Measurements from ENCODE around the gene FAM50A. TPM values are rescaled to one million over a fixed set of nuclear protein-coding genes. Genes with fewer than 3 reads are reported as not detected.

Gene FAM50A
- total RNA-seq, 2 donors from 2014 or later, result 58.1 to 58.6 TPM

- no peak for ATAC-seq
- peaks cover 7% of the 10 kb centered on the region for H3K36me3 Mint-ChIP-seq (ENCODE audit: low read depth)
- no peaks in the 10 kb centered on the region for H3K27me3 Mint-ChIP-seq
- H3K4me1 Mint-ChIP-seq, result peaks cover 12% of the 10 kb centered on the region
- no peaks in the 10 kb centered on the region for H3K9me3 ChIP-seq (ENCODE audit: control insufficient read depth, low read length, poor library complexity, severe bottlenecking)
- H3K4me3 Mint-ChIP-seq, result no peak overlapping the region
- no peak for DNase-seq
- no peak overlapping the region for H3K27ac Mint-ChIP-seq
Measured at GRCh38 chrX:154403192-154403591, 40.7 kb upstream of the FAM50A start.

GRCh38 chrX:154403858-154404257 is 40.1 kb upstream of the FAM50A start:
- peaks cover 3% of the 10 kb centered on the region for H3K36me3 Mint-ChIP-seq (ENCODE audit: low read depth)
- ATAC-seq, result no peak
- H3K27ac Mint-ChIP-seq, result no peak overlapping the region
- H3K4me3 Mint-ChIP-seq, result no peak overlapping the region
- no peaks in the 10 kb centered on the region for H3K27me3 Mint-ChIP-seq
- peaks cover 9% of the 10 kb centered on the region for H3K4me1 Mint-ChIP-seq
- H3K9me3 ChIP-seq (ENCODE audit: control insufficient read depth, low read length, poor library complexity, severe bottlenecking), result no peaks in the 10 kb centered on the region
- DNase-seq, result no peak

GRCh38 chrX:154404625-154405192 is 39.2 kb upstream of the FAM50A start:
- Mint-ChIP-seq H3K36me3 (ENCODE audit: low read depth) (peaks cover under 1% of the 10 kb centered on the region), H3K4me1 (peaks cover 6% of the 10 kb centered on the region), H3K27ac (no peak overlapping the region), H3K4me3 (no peak overlapping the region), H3K27me3 (no peaks in the 10 kb centered on the region)
- no peaks in the 10 kb centered on the region for H3K9me3 ChIP-seq (ENCODE audit: control insufficient read depth, low read length, poor library complexity, severe bottlenecking)
- DNase-seq (no peak), ATAC-seq (no peak)

GRCh38 chrX:154408659-154409221 is 35.2 kb upstream of the FAM50A start:
- ATAC-seq, result no peak
- no peaks in the 10 kb centered on the region for H3K9me3 ChIP-seq (ENCODE audit: control insufficient read depth, low read length, poor library complexity, severe bottlenecking)
- peaks cover 7% of the 10 kb centered on the region for H3K4me1 Mint-ChIP-seq
- no peaks in the 10 kb centered on the region for H3K27me3 Mint-ChIP-seq
- H3K27ac Mint-ChIP-seq, result no peak overlapping the region
- no peak for DNase-seq
- peak overlapping the region; percentile 39 for H3K4me3 Mint-ChIP-seq
- H3K36me3 Mint-ChIP-seq (ENCODE audit: low read depth), result no peaks in the 10 kb centered on the region

- Mint-ChIP-seq H3K27ac (no peak within 1 kb of the TSS), H3K4me3 (peak within 1 kb of the TSS; percentile 60), H3K36me3 (ENCODE audit: low read depth) (no peaks in the 10 kb centered on the region), H3K27me3 (no peaks in the 10 kb centered on the region), H3K4me1 (peaks cover 7% of the 10 kb centered on the region)
- no peaks in the 10 kb centered on the region for H3K9me3 ChIP-seq (ENCODE audit: control insufficient read depth, low read length, poor library complexity, severe bottlenecking)
- ATAC-seq (no peak), DNase-seq (peak in 1 of 3 donors; percentile 10)
Measured at GRCh38 chrX:154409222-154409871, 34.6 kb upstream of the FAM50A start, which contains the start of gene DNASE1L1. Gene DNASE1L1 (minus strand): TSS chrX:154409254. CDS start chrX:154405568, 3,686 bp downstream.

GRCh38 chrX:154411981-154412340 is 32.0 kb upstream of the FAM50A start:
- H3K4me1 Mint-ChIP-seq, result peaks cover 7% of the 10 kb centered on the region
- H3K27ac Mint-ChIP-seq, result peak overlapping the region; percentile 79
- no peaks in the 10 kb centered on the region for H3K9me3 ChIP-seq (ENCODE audit: control insufficient read depth, low read length, poor library complexity, severe bottlenecking)
- H3K4me3 Mint-ChIP-seq, result peak overlapping the region; percentile 82
- H3K36me3 Mint-ChIP-seq (ENCODE audit: low read depth), result no peaks in the 10 kb centered on the region
- peak in 2 of 3 donors; percentile 20 to 21 for DNase-seq
- ATAC-seq, result peak; percentile 63
- H3K27me3 Mint-ChIP-seq, result no peaks in the 10 kb centered on the region

GRCh38 chrX:154412468-154412867 is 31.5 kb upstream of the FAM50A start:
- Mint-ChIP-seq H3K27me3 (no peaks in the 10 kb centered on the region), H3K27ac (peak overlapping the region; percentile 79), H3K4me3 (peak overlapping the region; percentile 82), H3K4me1 (peaks cover 7% of the 10 kb centered on the region), H3K36me3 (ENCODE audit: low read depth) (no peaks in the 10 kb centered on the region)
- ATAC-seq, result peak; percentile 66
- no peaks in the 10 kb centered on the region for H3K9me3 ChIP-seq (ENCODE audit: control insufficient read depth, low read length, poor library complexity, severe bottlenecking)
- peak in 1 of 3 donors; percentile 15 for DNase-seq

GRCh38 chrX:154413142-154413541 is 30.8 kb upstream of the FAM50A start:
- H3K4me3 Mint-ChIP-seq, result peak overlapping the region; percentile 82
- H3K9me3 ChIP-seq (ENCODE audit: control insufficient read depth, low read length, poor library complexity, severe bottlenecking), result no peaks in the 10 kb centered on the region
- H3K27ac Mint-ChIP-seq, result peak overlapping the region; percentile 79
- peaks cover 7% of the 10 kb centered on the region for H3K4me1 Mint-ChIP-seq
- ATAC-seq (no peak), DNase-seq (no peak)
- H3K27me3 Mint-ChIP-seq, result no peaks in the 10 kb centered on the region
- H3K36me3 Mint-ChIP-seq (ENCODE audit: low read depth), result no peaks in the 10 kb centered on the region

- Mint-ChIP-seq H3K27me3 (no peaks in the 10 kb centered on the region), H3K27ac (peak overlapping the region; percentile 68), H3K36me3 (ENCODE audit: low read depth) (no peaks in the 10 kb centered on the region), H3K4me3 (no peak overlapping the region), H3K4me1 (peaks cover 4% of the 10 kb centered on the region)
- no peak for ATAC-seq
- H3K9me3 ChIP-seq (ENCODE audit: control insufficient read depth, low read length, poor library complexity, severe bottlenecking), result no peaks in the 10 kb centered on the region
- no peak for DNase-seq
Measured at GRCh38 chrX:154417157-154417556, 26.8 kb upstream of the FAM50A start.

- DNase-seq (no peak), ATAC-seq (no peak)
- H3K27me3 Mint-ChIP-seq, result no peaks in the 10 kb centered on the region
- no peak overlapping the region for H3K27ac Mint-ChIP-seq
- no peaks in the 10 kb centered on the region for H3K36me3 Mint-ChIP-seq (ENCODE audit: low read depth)
- peaks cover 2% of the 10 kb centered on the region for H3K4me1 Mint-ChIP-seq
- no peak overlapping the region for H3K4me3 Mint-ChIP-seq
- no peaks in the 10 kb centered on the region for H3K9me3 ChIP-seq (ENCODE audit: control insufficient read depth, low read length, poor library complexity, severe bottlenecking)
Measured at GRCh38 chrX:154419189-154419588, 24.8 kb upstream of the FAM50A start.

- ATAC-seq (no peak), DNase-seq (no peak)
- Mint-ChIP-seq H3K36me3 (ENCODE audit: low read depth) (no peaks in the 10 kb centered on the region), H3K27me3 (no peaks in the 10 kb centered on the region), H3K4me1 (peaks cover 2% of the 10 kb centered on the region), H3K27ac (no peak overlapping the region), H3K4me3 (no peak overlapping the region)
- H3K9me3 ChIP-seq (ENCODE audit: control insufficient read depth, low read length, poor library complexity, severe bottlenecking), result no peaks in the 10 kb centered on the region
Measured at GRCh38 chrX:154419688-154420401, 24.1 kb upstream of the FAM50A start.

GRCh38 chrX:154420402-154420756 is 23.6 kb upstream of the FAM50A start:
- H3K27me3 Mint-ChIP-seq, result no peaks in the 10 kb centered on the region
- H3K4me1 Mint-ChIP-seq, result peaks cover 2% of the 10 kb centered on the region
- no peak for ATAC-seq
- no peak overlapping the region for H3K27ac Mint-ChIP-seq
- no peaks in the 10 kb centered on the region for H3K36me3 Mint-ChIP-seq (ENCODE audit: low read depth)
- no peaks in the 10 kb centered on the region for H3K9me3 ChIP-seq (ENCODE audit: control insufficient read depth, low read length, poor library complexity, severe bottlenecking)
- DNase-seq, result no peak
- no peak overlapping the region for H3K4me3 Mint-ChIP-seq

- Mint-ChIP-seq H3K27me3 (no peaks in the 10 kb centered on the region), H3K27ac (peak overlapping the region; percentile 51), H3K4me3 (no peak overlapping the region), H3K4me1 (peaks cover 20% of the 10 kb centered on the region), H3K36me3 (ENCODE audit: low read depth) (no peaks in the 10 kb centered on the region)
- DNase-seq, result no peak
- no peaks in the 10 kb centered on the region for H3K9me3 ChIP-seq (ENCODE audit: control insufficient read depth, low read length, poor library complexity, severe bottlenecking)
- ATAC-seq, result no peak
Measured at GRCh38 chrX:154426916-154427770, 16.8 kb upstream of the FAM50A start.
